AG04450 (cell line): ENCODE results near the gene FIG4. TPM values are rescaled to one million over a fixed set of nuclear protein-coding genes. Genes with fewer than 3 reads are reported as not detected.

Experiments
- CTCF ChIA-PET: fragments of 300-600, 350-600 bp; formaldehyde crosslinking; extraction: SDS; loops from one replicate; lab custom pipeline; 2022; ENCODE audit warnings: antibody characterized with exemption, inconsistent platforms; lab: Charles Lee
- POLR2A ChIA-PET: fragments of 350-600 bp; formaldehyde crosslinking; extraction: SDS; loops from one replicate; lab custom pipeline; 2021; ENCODE audit warnings: antibody characterized with exemption, inconsistent platforms; lab: Yijun Ruan, JAX
- DNase-seq: peaks from one replicate; pipeline ENCODE4 v3.0.0-alpha.2; 2011; ENCODE audit warnings: low read depth, low spot score
- H3K27ac ChIP-seq: one replicate; pipeline ENCODE4 v1.5.1; 2012; ENCODE audit warnings: low read depth, low read length, control low read depth
- H3K27me3 ChIP-seq: one replicate; pipeline ENCODE4 v1.6.0; 2012; ENCODE audit warnings: low read length; ENCODE audit not compliant: control insufficient read depth, insufficient read depth
- H3K4me3 ChIP-seq: 2 replicates; pipeline ENCODE4 v1.5.1; 2011; ENCODE audit warnings: mild to moderate bottlenecking, low read depth, low read length, control low read depth
- H3K9me3 ChIP-seq: 2 replicates; pipeline ENCODE4 v1.5.1; 2012; ENCODE audit warnings: low read length; ENCODE audit not compliant: control insufficient read depth, insufficient read depth
- polyA plus RNA-seq: library from polyadenylated mRNA; depleted of rRNA; stranded (reverse); fragments of >200 nt; gene quantifications from 2 replicates; pipeline ENCODE4 v1.2.3, GENCODE V29; 2011
- TF ChIP-seq, protein P1 (sequence below): IDR thresholded peaks from 2 replicates; pipeline ENCODE4 v1.5.1; 2011; ENCODE audit warnings: low read depth, low read length, control low read depth, inconsistent platforms

The FIG4 gene
- polyA plus RNA-seq, 1 experiment, result 22.8 TPM

GRCh38 chr6:109660526-109661320, 30.4 kb upstream of the FIG4 start:
- no peaks in the 10 kb centered on the region for H3K9me3 ChIP-seq
- ChIA-PET POLR2A (no interaction called here), CTCF (no interaction called here)
- no peak overlapping the region for H3K4me3 ChIP-seq
- DNase-seq, result no peak
- TF ChIP-seq, protein P1, sequence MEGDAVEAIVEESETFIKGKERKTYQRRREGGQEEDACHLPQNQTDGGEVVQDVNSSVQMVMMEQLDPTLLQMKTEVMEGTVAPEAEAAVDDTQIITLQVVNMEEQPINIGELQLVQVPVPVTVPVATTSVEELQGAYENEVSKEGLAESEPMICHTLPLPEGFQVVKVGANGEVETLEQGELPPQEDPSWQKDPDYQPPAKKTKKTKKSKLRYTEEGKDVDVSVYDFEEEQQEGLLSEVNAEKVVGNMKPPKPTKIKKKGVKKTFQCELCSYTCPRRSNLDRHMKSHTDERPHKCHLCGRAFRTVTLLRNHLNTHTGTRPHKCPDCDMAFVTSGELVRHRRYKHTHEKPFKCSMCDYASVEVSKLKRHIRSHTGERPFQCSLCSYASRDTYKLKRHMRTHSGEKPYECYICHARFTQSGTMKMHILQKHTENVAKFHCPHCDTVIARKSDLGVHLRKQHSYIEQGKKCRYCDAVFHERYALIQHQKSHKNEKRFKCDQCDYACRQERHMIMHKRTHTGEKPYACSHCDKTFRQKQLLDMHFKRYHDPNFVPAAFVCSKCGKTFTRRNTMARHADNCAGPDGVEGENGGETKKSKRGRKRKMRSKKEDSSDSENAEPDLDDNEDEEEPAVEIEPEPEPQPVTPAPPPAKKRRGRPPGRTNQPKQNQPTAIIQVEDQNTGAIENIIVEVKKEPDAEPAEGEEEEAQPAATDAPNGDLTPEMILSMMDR, result no peak
- no peak overlapping the region for H3K27ac ChIP-seq
- H3K27me3 ChIP-seq, result no peaks in the 10 kb centered on the region

DNA sequence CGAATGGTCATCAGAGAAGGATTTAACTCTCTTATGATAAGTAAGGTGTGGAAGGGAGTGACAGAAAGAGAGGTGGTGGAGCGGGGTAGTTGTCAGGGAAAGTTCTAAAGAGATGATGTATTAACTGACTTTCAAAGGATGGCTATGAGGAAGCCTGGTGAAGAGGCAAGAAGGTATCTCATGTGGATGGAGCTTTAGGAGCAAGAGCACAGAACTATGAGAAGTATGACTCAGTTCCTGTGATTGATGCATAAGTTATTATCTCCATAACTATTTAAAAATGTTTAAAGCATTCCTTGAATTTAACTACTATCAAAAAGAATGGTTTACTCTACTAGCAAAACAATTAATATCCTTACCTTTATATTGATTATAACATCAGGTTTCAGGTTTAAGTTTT, 28.9 kb upstream of the FIG4 start:
- no peak overlapping the region for H3K27ac ChIP-seq
- no peak for DNase-seq
- H3K4me3 ChIP-seq, result no peak overlapping the region
- TF ChIP-seq, protein P1, result no peak
- H3K9me3 ChIP-seq, result no peaks in the 10 kb centered on the region
- POLR2A ChIA-PET, result no interaction called here
- no peaks in the 10 kb centered on the region for H3K27me3 ChIP-seq
- CTCF ChIA-PET, result interaction anchor here (0.6 kb wide), 1 partner anchor 381 kb away, joined by 3 read pairs; no protein-coding TSS in a partner anchor

GRCh38 chr6:109669811-109670210, 21.3 kb upstream of the FIG4 start:
- TF ChIP-seq, protein P1, result no peak
- H3K27me3 ChIP-seq, result no peaks in the 10 kb centered on the region

DNA sequence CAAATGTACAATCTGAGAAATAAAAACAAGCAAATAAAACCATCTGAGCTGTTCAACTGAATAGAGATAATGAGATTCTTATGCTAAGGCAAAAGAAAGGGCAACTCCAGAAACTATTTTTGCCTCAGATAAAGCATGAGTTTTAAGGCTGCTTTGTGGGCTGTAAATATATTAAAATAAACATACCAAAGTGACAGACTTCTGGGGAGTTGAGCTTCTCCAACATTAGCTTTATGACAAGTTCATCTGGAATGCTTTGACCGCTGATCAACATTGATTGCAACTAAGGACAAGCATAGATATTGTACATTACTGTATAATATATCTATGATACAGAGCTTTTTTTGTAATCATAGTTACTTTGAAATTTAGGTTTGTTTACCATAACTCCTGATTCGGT, 19.4 kb upstream of the FIG4 start:
- TF ChIP-seq, protein P1, result no peak
- Histone ChIP-seq H3K27ac (no peak overlapping the region), H3K27me3 (no peaks in the 10 kb centered on the region), H3K4me3 (no peak overlapping the region), H3K9me3 (no peaks in the 10 kb centered on the region)
- no peak for DNase-seq
- ChIA-PET CTCF (interaction anchor here (1.0 to 1.5 kb wide), 3 partner anchors 22 to 368 kb away, joined by 3 to 10 read pairs (median 3); no protein-coding TSS in a partner anchor), POLR2A (interaction anchor here (0.6 kb wide), 1 partner anchor 100 kb away, joined by 7 read pairs; no protein-coding TSS in a partner anchor)

More at GRCh38 chr6:109669811-109670210, 21.3 kb upstream of the FIG4 start:
- ChIA-PET CTCF (no interaction called here), POLR2A (no interaction called here)
- no peak overlapping the region for H3K4me3 ChIP-seq
- DNase-seq, result no peak
- H3K9me3 ChIP-seq, result no peaks in the 10 kb centered on the region
- H3K27ac ChIP-seq, result no peak overlapping the region

DNA sequence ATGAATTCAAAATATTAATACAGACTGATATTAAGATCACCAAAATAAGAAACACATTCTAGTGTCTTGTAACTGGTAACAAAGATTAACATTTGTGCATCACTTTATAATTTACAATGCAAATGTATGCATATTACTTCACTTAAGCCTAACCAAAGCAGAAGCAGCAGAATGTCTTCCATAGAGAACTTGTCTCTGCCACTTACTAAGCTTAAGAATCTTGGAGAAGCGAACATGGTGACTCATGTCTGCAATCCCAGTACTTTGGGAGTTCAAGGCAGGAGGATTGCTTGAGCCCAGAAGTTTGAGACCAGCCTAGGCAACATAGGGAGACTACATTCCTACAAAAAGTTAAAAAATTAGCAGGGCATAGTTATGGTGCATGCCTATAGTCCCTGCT, 18.9 kb upstream of the FIG4 start:
- no peaks in the 10 kb centered on the region for H3K9me3 ChIP-seq
- no peak for DNase-seq
- no peak overlapping the region for H3K27ac ChIP-seq
- TF ChIP-seq, protein P1, result no peak
- no peaks in the 10 kb centered on the region for H3K27me3 ChIP-seq
- H3K4me3 ChIP-seq, result no peak overlapping the region
- ChIA-PET POLR2A (interaction anchor here (0.5 to 0.6 kb wide), 2 partner anchors 25 to 99 kb away, joined by 5 to 7 read pairs; no protein-coding TSS in a partner anchor), CTCF (interaction anchor here (1.0 to 1.5 kb wide), 3 partner anchors 22 to 367 kb away, joined by 3 to 10 read pairs (median 3); no protein-coding TSS in a partner anchor)
